ENCODE measurements around the gene BBS9.
"Not testable (repeated sequence)": the region's sequence is repeated elsewhere in the genome, so short reads cannot be mapped to it uniquely, and the experiment has no call there.

Gene BBS9

GRCh38 chr7:33287738-33288137 lies 158.4 kb downstream of the BBS9 start:
- no peak for DNase-seq

- DNase-seq, result no peak
These were observed 169.5 kb downstream of the BBS9 start for GRCh38 chr7:33298848-33299247.

GRCh38 chr7:33299425-33299824 lies 170.1 kb downstream of the BBS9 start:
- DNase-seq, result no peak

- DNase-seq, result no peak
These were observed 170.8 kb downstream of the BBS9 start for GRCh38 chr7:33300131-33300530.

DNA sequence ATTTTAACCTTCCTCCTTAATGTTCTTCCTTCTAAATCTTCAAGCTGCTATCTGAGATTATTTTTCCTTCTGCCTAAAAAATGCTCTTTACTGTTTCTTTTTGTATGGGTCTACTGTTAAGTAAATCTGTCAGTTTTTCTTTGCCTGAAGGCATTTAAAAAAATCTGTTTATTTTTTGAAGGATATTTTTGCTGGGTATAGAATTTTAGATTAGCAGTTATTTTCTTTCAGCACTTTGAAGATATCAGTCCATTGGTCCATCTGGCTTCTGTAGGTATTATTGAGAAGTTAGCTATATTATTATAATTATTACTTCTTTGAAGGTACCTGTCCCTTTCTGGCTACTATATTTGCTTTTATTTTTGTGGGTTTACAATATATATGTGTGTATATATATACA lies 171.4 kb downstream of the BBS9 start:
- no peak for DNase-seq

DNA sequence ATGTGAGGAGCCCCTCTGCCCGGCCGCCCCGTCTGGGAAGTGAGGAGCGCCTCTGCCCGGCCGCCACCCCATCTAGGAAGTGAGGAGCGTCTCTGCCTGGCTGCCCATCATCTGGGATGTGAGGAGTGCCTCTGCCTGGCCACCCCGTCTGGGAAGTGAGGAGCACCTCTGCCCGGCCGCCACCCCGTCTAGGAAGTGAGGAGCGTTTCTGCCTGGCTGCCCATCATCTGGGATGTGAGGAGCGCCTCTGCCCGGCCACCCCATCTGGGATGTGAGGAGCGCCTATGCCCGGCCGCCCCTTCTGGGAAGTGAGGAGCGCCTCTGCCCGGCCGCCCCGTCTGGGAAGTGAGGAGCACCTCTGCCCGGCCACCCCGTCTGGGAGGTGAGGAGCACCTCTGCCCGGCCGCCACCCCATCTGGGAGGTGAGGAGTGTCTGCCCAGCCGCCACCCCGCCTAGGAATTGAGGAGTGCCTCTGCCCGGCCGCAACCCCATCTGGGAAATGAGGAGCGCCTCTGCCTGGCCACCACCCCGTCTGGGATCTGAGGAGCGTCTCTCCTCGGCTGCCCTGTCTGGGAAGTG lies 174.7 kb downstream of the BBS9 start:
- DNase-seq, result not testable (repeated sequence)

DNA sequence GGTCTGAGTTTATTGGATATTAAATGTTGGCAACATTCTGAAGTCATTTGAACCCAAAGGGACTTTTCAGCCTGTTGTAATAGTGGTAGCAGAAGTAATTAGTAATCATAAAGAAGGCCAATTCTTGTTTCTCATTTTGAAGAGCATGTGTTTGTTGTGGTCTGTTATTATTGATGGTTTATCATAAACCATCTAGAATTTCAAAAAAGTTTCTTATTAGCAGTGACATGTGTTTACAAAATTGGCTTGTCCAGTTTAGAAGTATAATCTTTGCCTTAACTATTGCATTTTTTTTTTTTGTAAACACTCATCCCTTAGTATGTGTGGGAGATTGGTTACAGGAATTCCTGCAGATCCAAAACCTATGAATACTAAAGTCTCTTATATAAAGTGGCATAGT lies 177.8 kb downstream of the BBS9 start:
- no peak for DNase-seq

DNA sequence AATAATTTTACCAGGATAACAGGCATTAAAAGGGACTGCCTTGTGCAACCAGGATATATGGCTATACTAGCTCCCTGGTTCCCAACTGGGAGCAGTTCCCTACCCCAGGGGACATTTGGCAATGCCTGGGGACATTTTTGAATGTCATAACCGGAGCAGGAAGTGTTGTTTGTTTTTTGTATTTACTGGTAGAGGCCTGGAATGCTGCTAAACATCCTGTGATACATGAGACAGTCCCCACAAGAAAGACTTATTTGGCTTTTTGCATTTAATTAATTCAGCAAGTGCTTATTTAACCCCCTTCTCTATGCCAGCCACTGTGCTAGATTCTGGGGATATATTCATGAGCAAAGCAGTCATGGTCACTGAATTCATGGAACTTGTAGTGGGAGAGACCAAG lies 181.2 kb downstream of the BBS9 start:
- DNase-seq, result no peak

- no peak for DNase-seq
These were observed 196.6 kb downstream of the BBS9 start for GRCh38 chr7:33325754-33326484.

GRCh38 chr7:33326485-33326848 lies 197.1 kb downstream of the BBS9 start:
- DNase-seq, result no peak

- DNase-seq, result no peak
These were observed 198.1 kb downstream of the BBS9 start for GRCh38 chr7:33327427-33327826.

- DNase-seq, result no peak
These were observed 205.0 kb downstream of the BBS9 start for GRCh38 chr7:33334349-33334748.

DNA sequence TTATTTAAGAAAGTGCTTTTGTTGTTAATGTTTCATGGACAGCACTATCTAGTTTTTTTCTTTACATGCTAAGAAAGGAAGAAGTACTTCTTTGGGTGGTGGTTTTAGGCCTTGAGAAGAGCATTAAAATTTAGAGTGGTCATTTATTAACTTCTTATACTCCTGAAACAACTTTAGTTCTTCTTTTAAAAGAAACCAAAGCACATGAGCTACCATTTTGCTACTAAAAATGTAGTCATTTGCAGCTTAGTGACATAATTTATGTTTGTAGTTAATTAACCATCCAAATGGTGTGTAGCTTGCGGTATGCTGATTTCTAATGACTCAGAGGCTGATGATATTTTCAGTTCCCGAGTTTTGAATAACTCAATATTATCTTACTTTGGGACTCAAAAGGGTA lies 207.5 kb downstream of the BBS9 start:
- no peak for DNase-seq

- no peak for DNase-seq
These were observed 209.9 kb downstream of the BBS9 start for GRCh38 chr7:33339074-33339790.

- DNase-seq, result no peak
These were observed 216.7 kb downstream of the BBS9 start for GRCh38 chr7:33346055-33346454.

DNA sequence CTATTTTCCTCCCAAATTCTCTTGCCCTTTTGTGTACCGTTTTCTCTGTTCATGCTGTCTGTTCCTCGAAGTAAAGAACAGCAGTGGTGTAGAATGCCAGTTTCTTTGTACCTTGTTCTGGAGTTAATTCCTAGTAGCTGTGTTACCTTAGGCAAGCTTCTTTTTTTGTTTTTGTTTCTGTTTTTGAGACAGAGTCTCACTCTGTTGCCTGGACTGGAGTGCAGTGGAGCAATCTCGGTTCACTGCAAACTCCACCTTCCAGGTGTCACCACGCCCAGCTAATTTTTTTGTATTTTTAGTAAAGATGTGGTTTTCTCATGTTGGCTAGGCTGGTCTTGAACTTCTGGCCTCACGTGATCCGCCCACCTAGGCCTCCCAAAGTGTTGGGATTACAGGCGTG lies 221.2 kb downstream of the BBS9 start:
- no peak for DNase-seq

DNA sequence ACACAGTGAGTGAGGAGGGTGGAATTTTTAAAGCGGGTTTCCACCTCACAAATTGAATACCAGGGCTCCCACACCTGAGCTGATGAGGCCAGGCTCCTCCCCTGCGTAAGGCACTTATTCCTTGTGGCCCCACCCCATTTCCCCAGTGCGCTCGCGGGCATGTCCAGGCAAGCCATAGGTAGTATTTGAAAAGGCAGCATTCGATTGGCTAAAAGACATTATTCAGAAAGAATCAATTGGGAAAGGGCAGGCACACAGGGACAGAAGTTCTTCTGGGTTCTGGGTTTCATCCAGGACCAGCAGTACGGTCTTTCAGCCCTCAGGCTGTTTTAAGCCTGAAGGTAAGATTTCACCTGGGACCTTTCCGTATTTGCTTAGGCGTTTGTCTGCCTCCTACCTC lies 222.3 kb downstream of the BBS9 start:
- DNase-seq, result no peak

DNA sequence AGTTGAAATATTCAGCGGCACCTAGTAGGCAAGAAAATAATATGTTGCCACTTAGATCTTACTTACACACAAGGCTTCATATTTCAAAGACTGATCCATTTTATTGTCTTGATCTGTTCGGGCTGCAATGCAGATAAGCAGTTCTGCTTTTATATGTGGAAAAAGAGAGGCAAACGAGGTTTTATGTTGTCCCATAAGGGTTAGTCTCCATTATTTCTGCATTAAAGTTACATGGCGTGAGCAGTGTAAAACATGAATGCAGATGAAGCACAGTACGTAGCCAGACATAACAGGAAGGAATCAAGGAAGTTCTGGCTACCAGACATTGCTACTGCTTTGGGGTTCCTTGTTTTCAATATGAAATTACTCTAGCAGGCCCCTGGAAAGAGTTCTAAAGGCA lies 224.8 kb downstream of the BBS9 start:
- no peak for DNase-seq

DNA sequence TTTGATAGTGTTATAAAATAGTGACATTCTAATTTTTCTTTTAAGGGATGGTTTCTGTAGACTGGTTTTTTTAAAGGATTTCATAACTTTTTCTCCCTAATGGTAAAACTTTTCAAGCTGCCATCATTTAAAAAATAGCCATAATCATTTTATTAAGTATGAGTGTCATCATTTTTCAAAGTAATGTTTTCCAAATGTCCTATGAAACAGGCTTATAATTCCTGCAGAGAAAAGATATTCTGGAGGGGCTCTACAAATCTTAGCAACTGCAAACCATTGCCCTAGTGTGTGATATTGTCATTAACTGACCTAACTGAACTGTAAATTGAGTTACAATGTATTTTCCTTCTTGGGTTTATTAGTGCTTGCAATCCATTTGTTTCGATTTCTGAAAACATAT lies 226.0 kb downstream of the BBS9 start:
- DNase-seq, result no peak

DNA sequence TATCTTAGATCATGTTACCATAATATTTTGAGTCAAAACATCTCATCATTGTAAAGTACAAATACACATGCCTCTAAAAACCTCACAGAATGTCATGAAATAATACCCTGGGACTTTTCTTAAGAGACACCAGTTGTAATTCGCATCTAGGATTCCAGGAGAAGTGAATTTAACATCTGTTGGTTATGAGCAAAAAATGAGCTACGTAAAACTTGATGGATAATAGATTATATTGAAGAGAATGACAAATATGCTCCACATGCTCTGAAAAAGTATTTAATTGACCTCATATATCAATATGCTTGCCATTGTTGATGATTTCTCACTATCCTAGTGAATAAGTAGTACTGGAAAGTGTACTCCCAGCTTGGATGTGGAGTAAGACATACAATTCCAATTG lies 227.0 kb downstream of the BBS9 start:
- no peak for DNase-seq

- DNase-seq, result no peak
These were observed 228.5 kb downstream of the BBS9 start for GRCh38 chr7:33357846-33358245.

DNA sequence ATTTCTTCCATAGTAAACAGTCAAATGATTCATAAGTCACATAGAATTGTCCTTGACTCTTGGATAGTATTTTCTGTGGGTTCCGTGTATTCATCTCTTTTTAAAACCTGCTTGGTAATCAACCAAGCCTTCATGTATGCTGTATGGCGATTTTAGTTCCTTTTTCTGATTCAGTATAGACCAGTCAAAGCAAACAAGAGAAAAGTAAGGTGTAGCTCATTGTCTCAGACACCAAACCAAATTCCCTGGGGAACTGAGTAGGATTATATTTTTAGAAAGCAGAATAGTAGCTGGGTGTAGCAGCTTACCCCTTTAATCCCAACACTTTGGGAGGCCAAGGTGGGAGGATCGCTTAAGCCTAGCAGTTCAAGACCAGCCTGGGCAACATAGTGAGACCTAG lies 240.5 kb downstream of the BBS9 start:
- no peak for DNase-seq

- no peak for DNase-seq
These were observed 243.8 kb downstream of the BBS9 start for GRCh38 chr7:33373195-33373594.

- DNase-seq, result no peak
These were observed 250.6 kb downstream of the BBS9 start for GRCh38 chr7:33379891-33380525.
